Suprapubic skin (tissue), 4 donors: ENCODE results near the gene ACOT7. TPM values are rescaled to one million over a fixed set of nuclear protein-coding genes. Genes with fewer than 3 reads are reported as not detected.
A peak's percentile ranks its signal among the peaks of the same experiment; 100 is the strongest.

Source experiments
- DNase-seq, 2 donors: peaks; one replicate each; pipeline ENCODE4 v3.0.0-alpha.2; 2019; ENCODE audit warnings: low spot score in 2 of 2
- H3K27ac ChIP-seq: fragments of 200-600 bp; sonication (generic); one replicate; pipeline ENCODE4 v1.5.1; 2019
- H3K27me3 ChIP-seq: fragments of 200-600 bp; sonication (generic); one replicate; pipeline ENCODE4 v1.5.1; 2019
- H3K36me3 ChIP-seq: fragments of 200-600 bp; sonication (generic); one replicate; pipeline ENCODE4 v1.5.1; 2019
- H3K4me1 ChIP-seq: fragments of 200-600 bp; sonication (generic); one replicate; pipeline ENCODE4 v1.5.1; 2019
- H3K4me3 ChIP-seq: fragments of 200-600 bp; sonication (generic); one replicate; pipeline ENCODE4 v1.5.1; 2019; ENCODE audit warnings: mild to moderate bottlenecking
- H3K9me3 ChIP-seq: fragments of 200-600 bp; sonication (generic); one replicate; pipeline ENCODE4 v1.5.1; 2019
- EP300 ChIP-seq: sonication (generic); formaldehyde crosslinking; IDR thresholded peaks from one replicate; pipeline ENCODE4 v1.6.1; 2017; ENCODE audit warnings: antibody characterized with exemption
- POLR2A ChIP-seq, 2 donors: fragments of 450-650 bp; IDR thresholded peaks; one replicate each; pipeline ENCODE4 v1.6.1; 2017; ENCODE audit warnings: antibody characterized with exemption in 2 of 2, mild to moderate bottlenecking in 2 of 2, moderate library complexity in 2 of 2
- POLR2AphosphoS5 ChIP-seq, 3 donors: sonication (generic); formaldehyde crosslinking; IDR thresholded peaks; one replicate each; pipeline ENCODE4 v1.6.1; 2017; ENCODE audit warnings: antibody characterized with exemption in 3 of 3
- WGBS: methylation state at CpG from one replicate; pipeline ENCODE4 v1.1.5; 2018; 5-methylcytosine and 5-hydroxymethylcytosine counted together
- total RNA-seq, 4 donors: library from RNA; depleted of rRNA; stranded (reverse); fragments of >200 nt; gene quantifications; one replicate each; pipeline ENCODE4 v1.1.0, GENCODE V29; 2016
- TF ChIP-seq, protein P1 (sequence below), 2 donors: fragments of 200-600 bp in 1 of 2; fragments of 450-650 bp in 1 of 2; sonication (generic) in 1 of 2; IDR thresholded peaks; one replicate each; pipeline ENCODE4 v1.5.1; 2016 to 2019; ENCODE audit warnings: antibody characterized with exemption in 2 of 2, mild to moderate bottlenecking in 1 of 2, moderate library complexity in 1 of 2

The ACOT7 gene
- total RNA-seq, 4 donors from 2014 or later, result 8.4 to 40.5 (median 26.7) TPM

DNA sequence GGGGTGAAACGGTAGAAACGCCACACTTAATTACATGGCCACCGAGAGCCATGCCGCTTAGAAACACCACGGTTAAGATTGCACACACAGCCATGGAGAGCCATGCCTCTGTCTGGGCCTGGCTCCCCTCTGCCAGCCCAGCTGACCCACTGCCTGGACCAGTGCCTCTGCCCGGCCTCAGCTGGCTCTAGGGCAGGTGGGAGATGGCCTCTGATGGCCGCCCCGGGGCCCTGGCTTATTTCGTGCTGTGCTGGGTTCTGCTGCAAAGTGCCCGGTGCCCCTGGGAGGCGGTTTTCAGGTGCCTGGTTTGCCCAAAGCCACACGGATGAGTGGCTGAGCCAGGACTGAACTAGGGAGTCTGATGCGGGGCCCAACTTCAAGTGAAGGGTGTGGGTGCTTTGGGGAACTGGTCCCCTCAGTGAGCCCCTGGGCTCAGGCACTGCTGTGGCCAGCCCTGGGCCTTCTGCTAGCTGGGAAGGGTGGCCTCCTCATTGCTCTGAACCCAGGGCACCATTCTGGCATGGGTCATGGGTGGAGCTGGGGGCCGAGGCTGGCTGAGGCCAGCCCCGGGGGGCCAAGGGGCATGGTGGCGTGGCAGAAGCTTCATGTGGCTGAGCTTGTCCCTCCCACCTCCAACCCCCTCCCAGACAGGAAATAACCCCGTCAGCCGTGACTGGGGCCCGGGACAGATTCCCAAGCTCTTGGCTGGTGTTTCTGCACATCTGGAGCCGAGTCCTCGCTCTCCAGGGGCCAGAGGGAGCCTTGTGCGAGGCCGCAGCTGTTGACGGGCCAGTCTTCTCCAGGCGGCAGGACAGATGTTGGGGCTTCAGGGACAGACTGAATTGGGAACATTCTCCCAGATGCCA lies 130.8 kb downstream of the ACOT7 start:
- TF ChIP-seq POLR2AphosphoS5 (IDR thresholded peaks at IDR 0.05), result no peak
- TF ChIP-seq EP300, result no peak
- TF ChIP-seq, protein P1, sequence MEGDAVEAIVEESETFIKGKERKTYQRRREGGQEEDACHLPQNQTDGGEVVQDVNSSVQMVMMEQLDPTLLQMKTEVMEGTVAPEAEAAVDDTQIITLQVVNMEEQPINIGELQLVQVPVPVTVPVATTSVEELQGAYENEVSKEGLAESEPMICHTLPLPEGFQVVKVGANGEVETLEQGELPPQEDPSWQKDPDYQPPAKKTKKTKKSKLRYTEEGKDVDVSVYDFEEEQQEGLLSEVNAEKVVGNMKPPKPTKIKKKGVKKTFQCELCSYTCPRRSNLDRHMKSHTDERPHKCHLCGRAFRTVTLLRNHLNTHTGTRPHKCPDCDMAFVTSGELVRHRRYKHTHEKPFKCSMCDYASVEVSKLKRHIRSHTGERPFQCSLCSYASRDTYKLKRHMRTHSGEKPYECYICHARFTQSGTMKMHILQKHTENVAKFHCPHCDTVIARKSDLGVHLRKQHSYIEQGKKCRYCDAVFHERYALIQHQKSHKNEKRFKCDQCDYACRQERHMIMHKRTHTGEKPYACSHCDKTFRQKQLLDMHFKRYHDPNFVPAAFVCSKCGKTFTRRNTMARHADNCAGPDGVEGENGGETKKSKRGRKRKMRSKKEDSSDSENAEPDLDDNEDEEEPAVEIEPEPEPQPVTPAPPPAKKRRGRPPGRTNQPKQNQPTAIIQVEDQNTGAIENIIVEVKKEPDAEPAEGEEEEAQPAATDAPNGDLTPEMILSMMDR (IDR thresholded peaks at IDR 0.05), result no peak
- no peak for TF ChIP-seq POLR2A (IDR thresholded peaks at IDR 0.05)
- Histone ChIP-seq H3K9me3 (no peaks in the 10 kb centered on the region), H3K4me1 (peaks cover 61% of the 10 kb centered on the region), H3K4me3 (no peak overlapping the region), H3K27ac (no peak overlapping the region), H3K36me3 (no peaks in the 10 kb centered on the region), H3K27me3 (no peaks in the 10 kb centered on the region)
- no peak for DNase-seq
- 50% methylated on average over 11 of the region's 25 CpGs for WGBS

DNA sequence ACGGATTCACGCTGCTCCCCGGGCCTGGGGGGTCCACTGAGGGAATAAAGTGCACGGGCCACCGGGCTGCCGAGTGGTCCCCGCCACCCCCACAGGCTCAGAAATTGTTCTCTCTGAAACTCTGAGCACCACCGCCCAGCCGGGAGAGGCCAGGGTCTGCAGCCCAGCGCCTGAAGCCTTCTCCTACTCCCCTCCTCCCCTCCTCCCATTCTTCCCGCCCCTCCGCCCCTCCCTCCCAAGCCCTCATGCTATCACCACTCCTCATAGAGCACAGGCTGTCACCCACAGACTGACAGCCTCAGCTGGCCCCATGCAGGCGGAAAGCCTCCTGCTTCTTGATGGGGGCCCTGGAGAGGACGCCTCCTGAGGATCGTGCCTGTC lies 132.0 kb downstream of the ACOT7 start:
- DNase-seq, result no peak
- Histone ChIP-seq H3K27me3 (no peaks in the 10 kb centered on the region), H3K27ac (peak overlapping the region; percentile 61), H3K4me3 (peak overlapping the region; percentile 88), H3K4me1 (peaks cover 66% of the 10 kb centered on the region), H3K9me3 (no peaks in the 10 kb centered on the region), H3K36me3 (no peaks in the 10 kb centered on the region)
- 37% methylated on average over 13 of the region's 15 CpGs for WGBS
- TF ChIP-seq POLR2A (IDR thresholded peaks at IDR 0.05), result no peak
- TF ChIP-seq, protein P1 (IDR thresholded peaks at IDR 0.05), result no peak
- no peak for TF ChIP-seq EP300

DNA sequence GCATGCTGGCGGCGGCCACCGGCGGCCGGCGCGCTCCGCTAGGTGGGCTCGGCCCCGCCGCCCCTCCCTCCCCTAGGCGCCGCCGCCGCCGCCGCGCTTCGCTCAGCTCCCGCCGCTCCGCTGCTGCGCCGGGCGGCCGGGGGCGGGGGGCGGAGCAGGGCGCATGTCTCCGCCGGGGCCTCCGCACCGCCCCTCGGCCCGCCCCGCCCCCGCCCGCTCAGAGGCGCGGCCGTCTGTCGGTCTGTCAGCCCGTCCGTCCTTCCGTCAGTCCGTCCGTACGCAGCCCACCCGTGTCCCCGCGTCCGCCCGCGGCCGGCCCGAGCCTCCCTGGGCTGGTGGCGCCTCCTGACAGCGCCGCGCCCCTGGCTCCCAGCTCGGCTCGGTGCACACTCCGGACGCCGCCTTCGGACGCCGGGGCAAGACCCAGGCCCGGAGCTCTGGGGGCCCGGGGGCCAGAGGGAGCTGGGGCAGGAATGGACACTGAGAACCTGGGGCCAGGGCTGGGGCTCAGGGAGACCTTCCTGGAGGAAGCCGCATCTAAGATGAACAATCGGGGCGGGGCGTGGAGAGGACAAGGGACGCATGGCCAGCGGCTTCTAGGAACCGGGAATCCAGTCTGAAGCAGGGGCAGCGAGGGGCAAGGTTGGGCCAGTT lies 132.5 kb downstream of the ACOT7 start, which contains the start of gene GPR153:
Gene GPR153 (minus strand): TSS at position 138 of the 654 bp plus-strand sequence. CDS start 6,193 bp downstream, outside the sequence.
- TF ChIP-seq, protein P1 (IDR thresholded peaks at IDR 0.05), result no peak
- TF ChIP-seq EP300 (no peak), POLR2A (IDR thresholded peaks at IDR 0.05) (no peak), POLR2AphosphoS5 (IDR thresholded peaks at IDR 0.05) (no peak)
- no peaks in the 10 kb centered on the region for H3K27me3 ChIP-seq
- H3K4me1 ChIP-seq, result peaks cover 66% of the 10 kb centered on the region
- 1% methylated on average over 27 of the region's 78 CpGs for WGBS
- H3K27ac ChIP-seq, result peak within 1 kb of the TSS; percentile 61
- H3K9me3 ChIP-seq, result no peaks in the 10 kb centered on the region
- no peaks in the 10 kb centered on the region for H3K36me3 ChIP-seq
- H3K4me3 ChIP-seq, result peak within 1 kb of the TSS; percentile 88
- DNase-seq, result peak in 1 of 2 donors; percentile 79

DNA sequence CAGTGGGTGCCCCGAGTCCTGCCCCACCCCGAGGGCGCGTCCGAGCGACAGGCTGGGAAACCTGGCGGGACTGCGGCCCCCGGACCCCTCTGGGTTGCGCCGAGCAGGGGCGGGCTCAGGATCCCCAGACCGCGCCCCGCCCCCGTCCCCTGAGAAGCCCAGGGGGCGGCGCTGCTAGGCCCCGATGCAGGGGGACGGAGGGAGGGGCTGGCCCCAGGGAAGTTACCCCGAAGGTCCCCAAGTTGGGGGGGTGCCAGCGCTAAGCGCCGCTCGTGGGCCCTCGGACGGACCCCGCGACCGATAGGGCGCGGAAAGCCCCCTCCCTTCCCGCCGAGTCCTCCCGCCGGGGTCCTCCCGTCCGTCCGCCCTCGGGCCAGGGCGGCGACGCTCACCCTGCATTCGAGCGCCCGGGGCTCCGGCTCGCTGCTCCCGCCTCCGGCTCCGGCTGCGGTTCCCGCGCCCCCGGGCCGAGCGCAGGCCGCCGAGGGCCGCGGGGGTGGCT lies 133.1 kb downstream of the ACOT7 start:
- no CpG with 5 or more reads among the region's 61 CpGs for WGBS
- no peak for DNase-seq
- H3K27me3 ChIP-seq, result no peaks in the 10 kb centered on the region
- H3K9me3 ChIP-seq, result no peaks in the 10 kb centered on the region
- H3K36me3 ChIP-seq, result no peaks in the 10 kb centered on the region
- peak overlapping the region; percentile 88 for H3K4me3 ChIP-seq
- TF ChIP-seq EP300 (no peak), POLR2A (IDR thresholded peaks at IDR 0.05) (no peak), POLR2AphosphoS5 (IDR thresholded peaks at IDR 0.05) (no peak)
- TF ChIP-seq, protein P1 (IDR thresholded peaks at IDR 0.05), result no peak
- H3K27ac ChIP-seq, result peak overlapping the region; percentile 47
- H3K4me1 ChIP-seq, result peaks cover 66% of the 10 kb centered on the region
